Left renal pelvis (tissue), 4 donors: ENCODE measurements around the gene SLC6A12. TPM values are rescaled to one million over a fixed set of nuclear protein-coding genes. Genes with fewer than 3 reads are reported as not detected.
"Not testable (repeated sequence)": the region's sequence is repeated elsewhere in the genome, so short reads cannot be mapped to it uniquely, and the experiment has no call there.

Experiments
- DNase-seq, 4 donors: peaks; one replicate each; pipeline ENCODE4 v3.0.0-alpha.2; 2013; ENCODE audit warnings: low read depth in 4 of 4, low spot score in 3 of 4
- polyA plus RNA-seq, 4 donors: library from polyadenylated mRNA; unstranded; fragments of 120-200 nt; gene quantifications; one replicate each; pipeline ENCODE4 v1.2.1, GENCODE V29; 2013; ENCODE audit not compliant: insufficient read length in 4 of 4

Gene SLC6A12
- polyA plus RNA-seq, 4 donors: 1.3 to 20.2 (median 13.5) TPM

DNA sequence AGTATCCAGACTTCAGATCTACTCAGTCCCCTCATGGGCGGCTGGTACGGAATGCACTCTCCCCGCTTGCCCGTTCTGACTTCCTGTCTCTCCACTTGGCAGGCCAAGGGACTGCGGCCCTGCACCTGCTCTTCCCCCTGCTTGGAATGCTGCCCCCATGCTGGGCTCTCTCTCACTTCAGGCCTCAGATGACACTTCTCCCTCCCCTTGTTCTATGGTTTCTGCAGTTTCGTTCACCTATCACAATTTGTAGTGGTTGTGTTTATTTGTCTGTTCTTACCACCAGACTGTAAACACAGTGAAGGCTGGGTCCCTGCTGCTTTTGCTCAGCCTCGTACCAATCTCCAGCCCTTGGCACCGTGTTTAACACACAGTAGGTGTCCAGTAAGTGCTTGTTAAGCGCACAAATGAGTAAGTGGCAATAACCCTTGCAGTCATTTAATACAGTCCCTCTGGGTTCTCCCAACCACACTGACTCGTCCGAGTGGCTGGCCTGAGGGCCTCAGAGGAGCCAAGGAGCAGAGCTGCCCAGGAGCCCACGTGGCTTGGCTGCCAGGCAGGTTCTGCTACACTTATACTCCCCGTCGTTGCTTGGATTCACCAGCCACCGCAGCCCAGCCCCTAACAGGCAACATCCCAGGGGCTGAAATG lies 11.8 kb downstream of the SLC6A12 start:
- DNase-seq: no peak

DNA sequence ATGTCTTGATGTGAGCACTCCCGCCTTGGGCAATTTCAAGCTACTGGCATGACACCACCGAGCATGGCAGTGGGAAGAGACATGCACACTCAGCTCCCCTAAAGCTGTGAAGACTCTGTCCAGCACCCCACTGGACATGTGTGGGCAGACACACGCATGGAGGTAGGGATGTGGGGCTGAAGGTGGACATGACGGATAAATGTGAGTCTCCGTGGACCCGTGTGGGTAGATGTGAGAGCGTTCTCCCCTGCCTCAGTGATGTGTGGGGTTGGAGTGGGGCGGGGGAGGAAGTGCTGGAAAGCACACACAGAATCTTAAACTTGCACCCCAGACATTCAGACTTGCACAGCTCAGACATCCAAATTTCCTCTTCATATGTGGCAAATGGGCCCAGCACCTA lies 12.6 kb downstream of the SLC6A12 start:
- DNase-seq: no peak

GRCh38 chr12:198705-199104 lies 15.3 kb downstream of the SLC6A12 start:
- DNase-seq: no peak

DNA sequence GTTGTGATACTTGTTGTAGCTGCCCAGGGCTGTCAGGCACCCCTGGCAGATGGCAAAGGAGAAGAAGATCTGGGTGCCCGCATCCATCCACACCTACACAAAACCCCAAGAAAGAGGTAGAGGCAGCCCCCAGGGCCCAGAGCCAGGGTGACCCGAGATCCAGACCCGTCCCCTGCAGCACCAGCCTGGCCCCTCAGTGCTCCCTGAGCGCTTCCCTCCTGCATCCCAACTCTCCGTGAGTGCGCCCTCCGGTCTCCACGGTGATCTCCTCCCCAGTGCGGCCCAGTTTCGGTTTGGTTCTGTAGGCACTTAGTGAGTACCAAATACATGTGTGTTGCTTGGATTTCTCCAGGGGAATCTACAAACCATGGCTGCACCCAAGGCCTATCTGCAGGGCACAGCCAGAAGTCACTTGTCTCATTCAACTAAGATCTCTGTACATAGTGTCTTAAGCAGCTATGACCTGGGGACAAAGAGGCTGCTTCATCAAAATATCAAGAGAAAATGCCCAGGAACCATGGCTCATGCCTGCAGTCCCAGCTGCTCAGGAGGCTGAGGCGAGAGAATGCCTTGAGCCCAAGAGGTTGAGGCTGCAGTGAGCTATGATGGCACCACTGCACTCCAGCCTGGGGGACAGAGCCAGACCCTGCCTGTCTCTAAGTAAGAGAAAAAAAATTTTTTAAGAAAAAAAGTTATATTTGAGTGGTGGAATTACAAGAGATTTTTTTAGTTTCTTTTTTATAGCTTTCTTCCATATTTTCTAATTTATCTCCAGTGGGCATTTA lies 15.9 kb downstream of the SLC6A12 start:
- DNase-seq: no peak

GRCh38 chr12:197347-197746 lies 16.6 kb downstream of the SLC6A12 start:
- no peak for DNase-seq

DNA sequence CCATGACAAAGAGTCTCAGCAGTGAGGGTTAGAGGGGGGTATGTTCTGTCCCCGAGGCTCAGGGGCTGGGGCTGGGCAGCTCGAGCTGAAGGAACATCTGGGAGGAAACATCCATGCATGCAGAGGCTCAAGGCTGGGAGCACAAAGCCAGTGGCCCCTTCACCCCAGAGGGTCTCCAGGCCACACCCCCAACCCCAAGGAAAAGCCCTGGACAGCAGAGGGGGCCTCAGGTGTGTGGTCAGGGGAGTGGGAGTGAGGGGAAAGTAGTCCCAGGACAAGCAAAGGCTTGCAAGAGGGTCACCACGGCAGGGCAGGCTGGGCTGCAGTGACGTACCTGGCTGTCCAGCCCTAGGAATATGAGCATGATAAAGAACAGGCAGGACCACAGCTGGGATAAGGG lies 17.5 kb downstream of the SLC6A12 start:
- no peak for DNase-seq

GRCh38 chr12:195951-196350 lies 18.0 kb downstream of the SLC6A12 start:
- DNase-seq: no peak

GRCh38 chr12:195156-195555 lies 18.8 kb downstream of the SLC6A12 start:
- no peak for DNase-seq

DNA sequence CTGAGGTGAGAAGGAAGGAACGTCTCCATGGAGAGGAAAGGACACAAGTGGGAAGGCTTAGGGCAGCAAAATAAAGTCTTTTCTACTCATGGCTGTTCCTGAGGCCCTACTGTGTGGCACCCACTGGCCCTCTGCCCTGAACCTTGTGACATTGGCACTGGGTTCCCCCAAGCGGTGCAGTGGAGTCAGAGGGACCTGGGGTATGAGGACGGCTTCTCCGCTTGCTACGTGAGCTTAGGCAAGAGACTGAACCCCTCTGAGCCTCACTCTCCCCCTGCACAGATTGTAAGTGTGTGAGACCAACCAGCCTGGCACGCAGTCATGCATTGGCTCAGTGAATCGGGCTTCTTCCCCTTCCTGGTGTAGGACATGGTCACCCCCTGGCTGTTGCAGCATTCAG lies 19.7 kb downstream of the SLC6A12 start:
- DNase-seq: no peak

DNA sequence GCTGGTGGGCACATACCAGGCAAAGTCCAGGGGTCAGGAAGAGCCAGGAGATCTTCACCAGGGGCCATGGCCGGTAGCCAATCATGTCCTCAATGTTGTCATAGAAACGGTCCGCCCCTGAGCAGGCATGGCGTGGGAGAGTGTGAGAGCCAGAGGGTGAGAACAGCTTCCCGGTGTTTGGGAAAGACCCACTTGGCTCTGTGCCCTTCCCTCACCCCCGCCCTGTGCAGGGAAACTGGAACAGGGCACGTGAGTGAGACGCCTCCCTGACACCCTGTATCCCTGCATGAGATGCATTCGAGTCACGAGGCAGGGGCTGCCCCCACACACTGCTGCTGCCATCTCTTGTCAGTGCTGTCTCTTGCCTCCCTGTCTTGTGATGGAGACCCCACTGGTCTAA lies 20.7 kb downstream of the SLC6A12 start:
- no peak for DNase-seq

GRCh38 chr12:191541-191940 lies 22.4 kb downstream of the SLC6A12 start:
- DNase-seq: no peak

DNA sequence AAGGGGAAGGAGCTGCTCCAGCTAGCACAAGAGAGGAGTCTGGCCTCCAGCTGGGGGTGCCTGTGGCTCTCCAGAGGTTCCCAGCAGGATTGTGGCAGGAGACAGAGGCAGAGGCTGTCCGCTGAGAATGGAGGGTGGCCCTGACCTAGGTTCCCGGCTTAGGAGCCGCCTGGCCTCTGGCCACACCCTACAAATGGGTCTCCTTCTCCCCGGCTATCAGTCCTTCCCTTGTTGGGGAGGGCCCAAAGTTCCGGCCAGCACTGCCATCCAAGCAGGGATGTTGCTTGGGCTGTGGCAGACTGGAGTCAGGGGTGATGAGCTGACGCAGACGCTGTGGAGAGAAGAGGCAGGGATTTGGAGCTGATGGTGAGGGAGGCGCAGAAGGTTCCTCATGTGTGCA lies 23.1 kb downstream of the SLC6A12 start:
- DNase-seq: no peak

GRCh38 chr12:189622-189962 lies 24.4 kb downstream of the SLC6A12 start:
- DNase-seq: no peak

DNA sequence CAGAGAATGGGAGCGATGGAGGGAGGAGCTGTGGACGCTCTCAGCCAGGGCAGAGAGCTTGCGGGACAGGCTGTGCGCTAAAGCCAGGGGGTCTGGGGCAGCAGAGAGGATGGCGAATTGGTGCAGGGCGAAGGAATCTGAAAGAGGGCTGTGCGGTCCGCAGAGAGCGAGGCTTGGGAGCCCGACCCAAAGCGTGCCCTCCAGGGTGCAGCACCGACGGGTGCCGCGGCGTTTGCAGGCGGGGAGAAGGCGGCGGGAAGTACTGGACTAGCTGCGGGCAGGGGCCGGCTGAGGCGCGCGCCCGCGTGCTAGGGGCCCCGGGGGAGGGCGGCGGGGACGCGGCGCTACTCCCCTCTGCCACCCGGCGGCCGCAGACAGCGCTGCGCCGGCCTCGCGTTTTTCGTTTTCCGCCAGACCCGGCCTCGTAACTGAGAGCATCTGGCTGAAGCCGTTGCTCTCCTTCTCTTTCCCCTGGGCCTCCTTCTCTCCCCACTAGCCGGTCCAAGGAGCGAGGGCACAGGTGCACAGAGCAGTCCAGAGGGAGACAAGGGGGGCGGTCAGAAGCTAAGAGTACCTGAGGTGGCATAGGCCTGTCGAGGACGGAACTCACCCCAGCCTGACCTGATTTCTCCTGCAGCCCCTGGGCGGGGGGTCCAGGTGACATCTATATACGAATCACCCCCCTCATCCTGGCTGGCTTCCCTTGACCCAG lies 24.9 kb downstream of the SLC6A12 start:
- peak in 1 of 4 donors; percentile 63 for DNase-seq

DNA sequence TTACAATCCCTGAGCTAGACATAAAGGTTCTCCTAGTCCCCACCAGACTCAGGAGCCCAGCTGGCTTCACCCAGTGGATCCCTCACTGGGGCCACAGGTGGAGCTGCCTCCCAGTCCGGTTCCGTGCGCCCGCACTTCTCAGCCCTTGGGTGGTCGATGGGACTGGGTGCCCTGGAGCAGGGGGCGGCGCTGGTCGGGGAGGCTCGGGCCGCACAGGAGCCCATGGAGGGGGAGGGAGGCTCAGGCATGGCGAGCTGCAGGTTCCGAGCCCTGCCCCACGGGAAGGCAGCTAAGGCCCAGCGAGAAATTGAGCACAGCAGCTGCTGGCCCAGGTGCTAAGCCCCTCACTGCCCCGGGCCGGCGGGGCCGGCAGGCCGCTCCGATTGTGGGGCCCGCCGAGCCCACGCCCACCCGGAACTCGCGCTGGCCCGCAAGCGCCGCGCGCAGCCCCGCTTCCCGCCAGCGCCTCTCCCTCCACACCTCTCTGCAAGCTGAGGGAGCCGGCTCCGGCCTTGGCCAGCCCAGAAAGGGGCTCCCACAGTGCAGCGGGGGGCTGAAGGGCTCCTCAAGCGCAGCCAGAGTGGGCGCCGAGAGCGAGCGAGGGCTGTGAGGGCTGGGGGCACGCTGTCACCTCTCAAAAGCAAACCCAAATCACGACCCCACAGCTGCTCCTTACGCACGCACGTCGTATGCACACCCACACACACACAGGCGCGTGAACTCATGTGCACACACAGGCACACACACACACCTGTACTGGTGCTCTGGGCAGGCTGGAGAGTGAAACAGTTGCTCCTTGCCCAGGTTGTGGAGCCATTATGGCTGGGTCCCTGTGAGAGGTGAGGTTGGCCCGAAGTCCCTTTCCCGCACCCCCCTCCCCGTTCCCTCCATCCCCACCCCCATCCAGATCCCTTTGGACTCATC lies 25.7 kb downstream of the SLC6A12 start:
- DNase-seq: not testable (repeated sequence)

DNA sequence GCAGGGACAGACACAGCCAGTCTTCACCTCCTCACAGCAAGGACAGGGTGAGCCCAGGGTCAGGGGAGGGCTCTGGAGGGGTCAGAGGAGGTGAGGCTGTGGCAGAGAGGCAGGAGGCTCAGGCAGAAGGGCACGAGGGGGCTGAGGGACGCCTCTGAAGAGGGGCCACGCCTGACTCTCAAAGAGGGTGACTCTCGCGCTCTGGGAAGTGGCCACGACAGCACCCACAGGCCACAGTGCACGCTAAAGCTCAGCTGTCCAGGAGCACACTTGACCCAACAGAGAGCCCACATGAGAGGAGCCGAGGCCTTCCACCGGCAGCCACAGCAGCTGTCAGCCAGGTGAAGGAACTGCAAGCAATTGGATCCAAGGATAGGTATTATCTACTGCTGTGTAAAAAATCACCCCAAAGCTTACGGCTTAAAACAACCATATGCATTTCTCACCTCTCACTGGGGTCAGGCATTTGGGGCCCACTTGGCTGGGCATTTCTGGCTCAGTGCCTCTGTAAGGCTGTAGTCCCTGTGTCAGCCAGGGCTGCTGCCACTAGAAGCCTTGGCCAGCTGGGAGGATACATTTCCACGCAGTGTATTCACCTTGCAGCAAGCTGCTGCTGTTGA lies 27.8 kb downstream of the SLC6A12 start:
- DNase-seq: no peak

DNA sequence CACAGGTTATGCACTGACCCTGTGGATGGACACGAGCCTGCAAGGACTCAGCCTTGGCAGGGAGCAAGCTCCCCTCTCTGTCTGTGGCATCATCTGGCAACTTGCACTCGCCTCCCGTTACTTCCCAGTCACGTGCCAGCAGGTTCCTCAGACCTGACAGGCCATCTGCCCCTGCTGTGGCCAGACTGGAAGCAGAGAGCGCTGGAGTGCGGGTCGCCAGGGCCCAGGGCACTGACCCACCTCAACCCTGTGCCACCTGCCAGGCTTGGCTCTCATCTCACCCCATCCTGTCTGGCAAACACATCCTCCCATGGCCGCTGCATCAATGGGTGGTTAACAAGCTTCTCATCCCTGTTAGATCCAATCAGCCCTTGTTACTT lies 28.4 kb downstream of the SLC6A12 start:
- no peak for DNase-seq

DNA sequence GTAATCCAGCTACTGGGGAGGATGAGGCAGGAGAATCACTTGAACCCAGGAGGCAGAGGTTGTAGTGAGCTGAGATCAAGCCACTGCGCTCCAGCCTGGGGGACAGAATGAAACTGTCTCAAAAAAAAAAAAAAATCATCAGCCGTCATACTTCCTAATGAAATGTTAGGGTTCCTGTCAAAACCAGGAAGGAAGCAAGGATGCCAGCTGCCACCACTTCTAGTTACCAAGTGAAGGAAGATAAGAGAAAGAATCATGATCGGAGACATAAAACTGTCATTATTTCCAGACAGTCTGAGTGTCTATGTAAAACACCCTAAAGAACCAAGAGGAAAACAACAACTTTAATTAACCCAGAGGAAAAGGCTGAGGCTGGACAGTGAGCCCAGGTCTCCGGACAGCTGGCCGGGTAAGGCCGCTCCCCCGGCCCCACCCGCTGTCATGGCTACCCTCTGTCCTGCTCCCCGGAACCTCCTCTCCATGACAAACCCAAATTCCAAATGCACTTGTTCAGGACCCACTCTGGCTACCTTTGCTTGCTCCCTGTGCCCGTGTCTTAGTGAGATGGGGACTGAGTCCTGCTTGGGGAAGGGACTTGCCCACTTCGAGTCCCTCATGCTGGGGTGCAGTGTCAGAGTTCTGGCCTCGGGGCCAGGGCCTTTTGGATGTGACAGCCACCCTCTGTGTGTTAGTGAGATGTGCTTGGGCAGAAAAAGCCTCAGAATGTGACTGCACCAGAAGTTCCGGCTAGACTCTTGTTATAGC lies 29.0 kb downstream of the SLC6A12 start:
- no peak for DNase-seq

GRCh38 chr12:182381-182892 lies 31.5 kb downstream of the SLC6A12 start:
- no peak for DNase-seq
